Liver (tissue), 3 donors: ENCODE data around the gene TBC1D5.

ENCODE experiments used
- ATF3 ChIP-seq: IDR thresholded peaks from 2 replicates; pipeline ENCODE4 v1.6.1; 2016; ENCODE audit warnings: antibody characterized with exemption
- CTCF ChIP-seq: fragments of 150-350 bp; IDR thresholded peaks from 2 replicates; pipeline ENCODE4 v1.5.1; 2017; ENCODE audit warnings: improper control_type of control experiment, low read depth, low read length; ENCODE audit not compliant: missing input control
- HNF4A ChIP-seq, 2 donors: conservative IDR thresholded peaks; 2 replicates each; pipeline ENCODE4 v1.6.1; 2016; ENCODE audit warnings: antibody characterized with exemption in 2 of 2, mild to moderate bottlenecking in 2 of 2
- JUND ChIP-seq, 2 donors: IDR thresholded peaks; 2 replicates each; pipeline ENCODE4 v1.6.1; 2016; ENCODE audit warnings: antibody characterized with exemption in 2 of 2
- MAX ChIP-seq: IDR thresholded peaks from 2 replicates; pipeline ENCODE4 v1.6.1; 2016; ENCODE audit warnings: antibody characterized with exemption
- RAD21 ChIP-seq, 2 donors: IDR thresholded peaks; 2 replicates each; pipeline ENCODE4 v1.6.1; 2016; ENCODE audit warnings: antibody characterized with exemption in 2 of 2, mild to moderate bottlenecking in 2 of 2
- REST ChIP-seq: IDR thresholded peaks from 2 replicates; pipeline ENCODE4 v1.6.1; 2016; ENCODE audit warnings: antibody characterized with exemption, mild to moderate bottlenecking
- RXRA ChIP-seq, 2 donors: IDR thresholded peaks; 2 replicates each; pipeline ENCODE4 v1.6.1; 2017 to 2018; ENCODE audit warnings: antibody characterized with exemption in 2 of 2, mild to moderate bottlenecking in 1 of 2
- SP1 ChIP-seq: IDR thresholded peaks from 2 replicates; pipeline ENCODE4 v1.6.1; 2018; ENCODE audit warnings: antibody characterized with exemption, mild to moderate bottlenecking
- TAF1 ChIP-seq: conservative IDR thresholded peaks from 2 replicates; pipeline ENCODE4 v1.6.1; 2016; ENCODE audit warnings: antibody characterized with exemption, mild to moderate bottlenecking
- ZBTB33 ChIP-seq: IDR thresholded peaks from 2 replicates; pipeline ENCODE4 v1.6.1; 2016; ENCODE audit warnings: antibody characterized with exemption
- donor health status: healthy.
- donor health status: healthy.

- TF ChIP-seq CTCF (no peak), REST (no peak), MAX (no peak), SP1 (no peak), TAF1 (no peak), RAD21 (IDR thresholded peaks at IDR 0.05) (no peak), ATF3 (no peak), HNF4A (conservative IDR thresholded peaks at IDR 0.05) (peak in 1 of 2 donors; percentile 8), JUND (IDR thresholded peaks at IDR 0.05) (no peak), RXRA (IDR thresholded peaks at IDR 0.05) (no peak), ZBTB33 (no peak)
Measured at GRCh38 chr3:17404548-17404947, 337.9 kb downstream of the TBC1D5 start.
